Esophagus muscularis mucosa (tissue), 4 donors: ENCODE data around the gene BRIX1. TPM values are rescaled to one million over a fixed set of nuclear protein-coding genes. Genes with fewer than 3 reads are reported as not detected.
"Not testable (repeated sequence)": the region's sequence is repeated elsewhere in the genome, so short reads cannot be mapped to it uniquely, and the experiment has no call there.

Experiments used
- DNase-seq: peaks from one replicate; pipeline ENCODE4 v3.0.0-alpha.2; 2017; ENCODE audit errors: extremely low spot score
- H3K27ac ChIP-seq, 4 donors: fragments of 200-600 bp; sonication (generic); replicated peaks in 1 of 4; 1 replicate in 3 of 4; 2 replicates in 1 of 4; pipeline ENCODE4 v1.5.1; 2016 to 2019; ENCODE audit warnings: mild to moderate bottlenecking in 1 of 4
- H3K27me3 ChIP-seq, 4 donors: fragments of 200-600 bp; sonication (generic); one replicate each; pipeline versions ENCODE4 v1.5.1 to v1.6.0; 2016 to 2019
- H3K36me3 ChIP-seq, 4 donors: fragments of 200-600 bp; sonication (generic); one replicate each; pipeline ENCODE4 v1.5.1; 2016 to 2019
- H3K4me1 ChIP-seq, 4 donors: fragments of 200-600 bp; sonication (generic); one replicate each; pipeline ENCODE4 v1.5.1; 2016 to 2019
- H3K4me3 ChIP-seq, 4 donors: fragments of 200-600 bp; sonication (generic); 1 replicate in 2 of 4; 2 replicates in 2 of 4; pipeline ENCODE4 v1.5.1; 2016 to 2019; ENCODE audit warnings: mild to moderate bottlenecking in 4 of 4, moderate library complexity in 1 of 4
- H3K9me3 ChIP-seq, 4 donors: fragments of 200-600 bp; sonication (generic); 1 replicate in 3 of 4; 2 replicates in 1 of 4; pipeline ENCODE4 v1.5.1; 2016 to 2019
- EP300 ChIP-seq: sonication (generic); formaldehyde crosslinking; IDR thresholded peaks from one replicate; pipeline ENCODE4 v1.6.1; 2017; ENCODE audit warnings: antibody characterized with exemption
- POLR2A ChIP-seq: fragments of 450-650 bp; IDR thresholded peaks from one replicate; pipeline ENCODE4 v1.6.1; 2017; ENCODE audit warnings: antibody characterized with exemption, moderate library complexity, mild to moderate bottlenecking, low read depth
- POLR2AphosphoS5 ChIP-seq, 2 donors: sonication (generic); formaldehyde crosslinking; IDR thresholded peaks; one replicate each; pipeline ENCODE4 v1.6.1; 2017; ENCODE audit warnings: antibody characterized with exemption in 2 of 2
- WGBS: methylation state at CpG from one replicate; pipeline ENCODE4 v1.1.5; 2018; 5-methylcytosine and 5-hydroxymethylcytosine counted together
- intact Hi-C: fragments of 100-400 bp; cut with DNase I; formaldehyde crosslinking; loops from one replicate; pipeline ENCODE4 v1.15.1; 2023
- total RNA-seq, 4 donors: library from RNA; depleted of rRNA; stranded (reverse); fragments of >200 nt; gene quantifications; one replicate each; pipeline versions ENCODE4 v1.1.0 to v1.2.1, GENCODE V29; 2016
- TF ChIP-seq, protein P1 (sequence below), 3 experiments: fragments of 200-600 bp in 2 of 3; fragments of 450-650 bp in 1 of 3; sonication (generic) in 2 of 3; IDR thresholded peaks; one replicate each; pipeline ENCODE4 v1.5.1; 2017 to 2019; ENCODE audit warnings: antibody characterized with exemption in 3 of 3, mild to moderate bottlenecking in 2 of 3, moderate library complexity in 1 of 3

Gene BRIX1
- total RNA-seq, 4 donors from 2014 or later: 18.4 to 31.8 (median 19.8) TPM

DNA sequence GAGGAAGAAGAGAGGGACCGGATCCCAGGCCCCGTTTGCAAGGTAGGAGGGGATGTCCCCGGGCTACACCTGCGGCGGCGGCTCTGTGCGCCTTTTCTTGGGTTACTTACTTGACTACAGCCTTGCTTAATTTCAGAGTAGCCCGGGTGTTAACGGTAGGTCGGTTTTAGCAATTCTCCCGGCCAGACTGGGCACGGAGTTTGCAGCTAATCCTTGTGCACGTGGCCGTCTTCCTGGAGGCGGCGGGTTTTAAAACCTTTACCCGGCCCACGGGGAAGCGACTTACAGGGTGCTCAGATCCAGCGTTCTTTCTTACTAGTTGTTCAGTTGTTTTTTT, 313 bp downstream of the BRIX1 start:
- no peak for DNase-seq
- H3K27ac ChIP-seq: peak overlapping the region; percentile 85 to 89 (median 88)
- no peaks in the 10 kb centered on the region for H3K9me3 ChIP-seq
- H3K4me3 ChIP-seq: peak overlapping the region; percentile 72 to 98 (median 95)
- no peaks in the 10 kb centered on the region for H3K27me3 ChIP-seq
- TF ChIP-seq, protein P1, sequence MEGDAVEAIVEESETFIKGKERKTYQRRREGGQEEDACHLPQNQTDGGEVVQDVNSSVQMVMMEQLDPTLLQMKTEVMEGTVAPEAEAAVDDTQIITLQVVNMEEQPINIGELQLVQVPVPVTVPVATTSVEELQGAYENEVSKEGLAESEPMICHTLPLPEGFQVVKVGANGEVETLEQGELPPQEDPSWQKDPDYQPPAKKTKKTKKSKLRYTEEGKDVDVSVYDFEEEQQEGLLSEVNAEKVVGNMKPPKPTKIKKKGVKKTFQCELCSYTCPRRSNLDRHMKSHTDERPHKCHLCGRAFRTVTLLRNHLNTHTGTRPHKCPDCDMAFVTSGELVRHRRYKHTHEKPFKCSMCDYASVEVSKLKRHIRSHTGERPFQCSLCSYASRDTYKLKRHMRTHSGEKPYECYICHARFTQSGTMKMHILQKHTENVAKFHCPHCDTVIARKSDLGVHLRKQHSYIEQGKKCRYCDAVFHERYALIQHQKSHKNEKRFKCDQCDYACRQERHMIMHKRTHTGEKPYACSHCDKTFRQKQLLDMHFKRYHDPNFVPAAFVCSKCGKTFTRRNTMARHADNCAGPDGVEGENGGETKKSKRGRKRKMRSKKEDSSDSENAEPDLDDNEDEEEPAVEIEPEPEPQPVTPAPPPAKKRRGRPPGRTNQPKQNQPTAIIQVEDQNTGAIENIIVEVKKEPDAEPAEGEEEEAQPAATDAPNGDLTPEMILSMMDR (IDR thresholded peaks at IDR 0.05): no peak
- TF ChIP-seq POLR2AphosphoS5 (IDR thresholded peaks at IDR 0.05): no peak
- TF ChIP-seq EP300: no peak
- TF ChIP-seq POLR2A: no peak
- intact Hi-C loops: no loop called here
- peaks cover 25 to 51% (median 48%) of the 10 kb centered on the region in 4 donors for H3K4me1 ChIP-seq
- peaks cover 13 to 38% (median 27%) of the 10 kb centered on the region in 4 donors for H3K36me3 ChIP-seq
- WGBS: under 1% methylated on average over 20 of the region's 20 CpGs

DNA sequence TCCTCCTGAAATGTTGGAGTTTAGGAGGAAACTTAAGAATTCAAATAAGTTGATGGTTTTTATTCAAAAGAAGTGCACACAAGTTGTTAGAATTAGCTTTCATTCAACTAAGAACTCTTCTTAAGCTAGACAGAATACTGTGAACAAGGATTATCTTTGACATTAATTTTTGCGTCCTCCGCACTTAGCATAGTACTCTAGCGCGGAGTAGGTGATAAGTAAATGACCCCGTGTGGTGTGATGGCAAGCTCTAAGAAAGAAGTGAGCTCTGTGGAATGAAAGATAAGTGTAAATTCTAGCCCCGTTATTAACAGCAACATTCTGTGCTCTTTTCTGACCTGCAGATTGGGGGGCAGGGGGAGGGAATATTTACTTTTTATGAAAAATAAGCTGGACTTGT, 1.0 kb downstream of the BRIX1 start:
- Histone ChIP-seq H3K9me3 (no peaks in the 10 kb centered on the region), H3K27me3 (no peaks in the 10 kb centered on the region), H3K27ac (peak overlapping the region in 1 of 4 donors; percentile 85), H3K36me3 (peaks cover 6 to 38% (median 27%) of the 10 kb centered on the region in 4 donors), H3K4me1 (peaks cover 25 to 51% (median 47%) of the 10 kb centered on the region in 4 donors), H3K4me3 (peak overlapping the region; percentile 72 to 98 (median 95))
- WGBS: 33% methylated on average over 6 of the region's 6 CpGs
- no peak for TF ChIP-seq POLR2A
- TF ChIP-seq, protein P1 (IDR thresholded peaks at IDR 0.05): no peak
- no peak for TF ChIP-seq EP300
- TF ChIP-seq POLR2AphosphoS5 (IDR thresholded peaks at IDR 0.05): no peak
- DNase-seq: no peak
- intact Hi-C loops: no loop called here

DNA sequence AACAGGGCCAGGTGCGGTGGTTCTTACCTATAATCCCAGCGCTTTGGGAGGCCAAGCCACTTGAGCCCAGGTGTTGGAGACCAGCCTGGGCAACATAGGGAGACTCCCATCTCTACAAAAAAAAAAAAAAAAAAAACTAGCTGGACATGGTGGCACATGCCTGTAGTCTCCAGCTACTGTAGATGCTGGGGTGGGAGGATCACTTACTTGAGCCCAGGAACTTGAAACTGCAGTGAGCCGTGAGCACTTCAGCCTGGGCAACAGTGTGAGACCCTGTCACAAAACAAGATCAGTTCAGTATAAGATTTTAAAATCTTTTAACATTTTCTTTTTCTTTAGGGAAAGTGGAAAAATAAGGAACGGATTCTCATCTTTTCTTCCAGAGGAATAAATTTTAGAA, 2.5 kb downstream of the BRIX1 start:
- Histone ChIP-seq H3K36me3 (peaks cover 2 to 40% (median 32%) of the 10 kb centered on the region in 4 donors), H3K27ac (no peak overlapping the region), H3K4me1 (peaks cover 25 to 42% (median 37%) of the 10 kb centered on the region in 4 donors), H3K9me3 (no peaks in the 10 kb centered on the region), H3K4me3 (no peak overlapping the region), H3K27me3 (no peaks in the 10 kb centered on the region)
- 91% methylated on average over 4 of the region's 4 CpGs for WGBS
- no peak for DNase-seq
- TF ChIP-seq POLR2A: no peak
- no peak for TF ChIP-seq POLR2AphosphoS5 (IDR thresholded peaks at IDR 0.05)
- TF ChIP-seq, protein P1 (IDR thresholded peaks at IDR 0.05): no peak
- TF ChIP-seq EP300: no peak
- intact Hi-C loops: no loop called here

DNA sequence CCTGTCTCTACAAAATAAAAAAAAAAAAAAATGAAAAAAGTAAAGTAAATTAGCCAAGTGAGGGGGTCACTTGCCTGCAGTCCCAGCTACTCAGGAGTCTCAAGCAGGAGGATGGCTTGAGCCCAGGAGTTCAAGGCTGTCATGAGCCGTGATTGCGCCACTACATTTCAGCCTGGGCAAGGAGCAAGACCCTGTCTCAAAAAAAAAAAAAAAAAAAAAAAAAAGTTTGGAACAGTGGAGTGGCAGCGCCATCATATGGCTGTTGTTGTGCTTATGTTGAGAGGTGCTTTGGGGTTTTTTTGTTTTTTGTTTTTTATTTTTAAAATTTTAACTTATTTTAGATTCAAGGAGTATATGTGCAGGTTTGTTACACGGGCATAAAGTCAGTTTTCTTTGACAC, 3.6 kb downstream of the BRIX1 start:
- no peak for DNase-seq
- no peaks in the 10 kb centered on the region for H3K9me3 ChIP-seq
- TF ChIP-seq POLR2AphosphoS5 (IDR thresholded peaks at IDR 0.05) (no peak), EP300 (no peak), POLR2A (no peak)
- TF ChIP-seq, protein P1 (IDR thresholded peaks at IDR 0.05): no peak
- intact Hi-C loops: no loop called here
- H3K27me3 ChIP-seq: no peaks in the 10 kb centered on the region
- H3K27ac ChIP-seq: no peak overlapping the region
- H3K4me3 ChIP-seq: no peak overlapping the region
- peaks cover 9 to 51% (median 42%) of the 10 kb centered on the region in 4 donors for H3K36me3 ChIP-seq
- 87% methylated on average over 4 of the region's 4 CpGs for WGBS
- peaks cover 27 to 40% (median 34%) of the 10 kb centered on the region in 4 donors for H3K4me1 ChIP-seq

DNA sequence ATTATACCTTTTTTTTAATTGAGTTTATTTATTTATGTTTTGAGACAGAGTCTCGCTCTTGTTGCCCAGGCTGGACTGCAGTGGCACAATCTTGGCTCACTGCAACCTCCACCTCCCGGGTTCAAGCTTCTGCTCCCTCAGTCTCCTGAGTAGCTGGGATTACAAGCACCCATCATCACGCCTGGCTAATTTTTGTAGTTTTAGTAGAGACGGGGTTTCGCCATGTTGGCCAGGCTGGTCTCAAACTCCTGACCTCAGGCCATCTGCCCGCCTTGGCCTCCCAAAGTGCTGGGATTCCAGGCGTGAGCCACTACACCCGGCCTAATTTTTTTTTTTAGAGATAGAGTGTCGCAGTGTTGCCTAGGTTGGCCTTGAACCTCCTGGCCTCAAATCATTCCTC, 7.7 kb downstream of the BRIX1 start:
- not testable (repeated sequence) for H3K27me3 ChIP-seq, DNase-seq, H3K4me3 ChIP-seq, H3K9me3 ChIP-seq
- intact Hi-C loops: loop anchor here (10.0 kb wide), 1 partner anchor 918 kb away; the partner anchor contains the start of gene AMACR
- 99% methylated on average over 9 of the region's 9 CpGs for WGBS
- H3K27ac ChIP-seq: peak overlapping the region in 3 of 4 donors; percentile 20 to 56 (median 48)
- H3K36me3 ChIP-seq: peaks cover 15 to 80% (median 69%) of the 10 kb centered on the region in 4 donors
- H3K4me1 ChIP-seq: peaks cover 9 to 14% (median 10%) of the 10 kb centered on the region in 4 donors
